Body of pancreas (tissue), 4 donors: ENCODE data around the gene DMRT1. TPM values are rescaled to one million over a fixed set of nuclear protein-coding genes. Genes with fewer than 3 reads are reported as not detected.

Experiments
- ATAC-seq: fragments of 150-250 bp; one replicate; pipeline ENCODE4 v1.9.1; 2016
- DNase-seq, 4 donors: peaks; one replicate each; pipeline ENCODE4 v3.0.0-alpha.2; 2019
- H3K27ac ChIP-seq, 4 donors: fragments of 200-600 bp; sonication (generic); 1 replicate in 3 of 4; 2 replicates in 1 of 4; pipeline versions ENCODE4 v1.5.1 to v1.6.1; 2016 to 2019; ENCODE audit warnings: mild to moderate bottlenecking in 1 of 4, mixed read lengths in 1 of 4, moderate library complexity in 1 of 4
- H3K27me3 ChIP-seq, 2 donors: fragments of 200-600 bp; sonication (generic); one replicate each; pipeline ENCODE4 v1.6.0; 2016; ENCODE audit warnings: mild to moderate bottlenecking in 1 of 2
- H3K36me3 ChIP-seq, 2 donors: fragments of 200-600 bp; sonication (generic); replicated peaks in 1 of 2; 2 replicates each; pipeline ENCODE4 v1.5.1; 2016; ENCODE audit warnings: low read depth in 2 of 2; ENCODE audit not compliant: insufficient read depth in 1 of 2
- H3K4me1 ChIP-seq: fragments of 200-600 bp; sonication (generic); one replicate; pipeline ENCODE4 v1.6.0; 2016
- H3K4me3 ChIP-seq, 2 donors: fragments of 200-600 bp; sonication (generic); 1 replicate in 1 of 2; 2 replicates in 1 of 2; pipeline ENCODE4 v1.5.1; 2016 to 2019
- H3K9me3 ChIP-seq, 3 donors: fragments of 200-600 bp; sonication (generic); 1 replicate in 2 of 3; 2 replicates in 1 of 3; pipeline ENCODE4 v1.5.1; 2016
- POLR2A ChIP-seq, 3 donors: fragments of 450-650 bp; IDR thresholded peaks; one replicate each; pipeline ENCODE4 v1.6.1; 2016; ENCODE audit warnings: antibody characterized with exemption in 3 of 3, mild to moderate bottlenecking in 2 of 3
- WGBS, 2 donors: methylation state at CpG; one replicate each; pipeline ENCODE4 v1.1.5; 2017; 5-methylcytosine and 5-hydroxymethylcytosine counted together
- intact Hi-C: fragments of 100-400 bp; cut with DNase I; formaldehyde crosslinking; loops from one replicate; pipeline ENCODE4 v1.15.1; 2023
- small RNA-seq: library from RNA; depleted of rRNA; stranded (forward); fragments of <200 nt; gene quantifications from one replicate; pipeline ENCODE3, GENCODE V24; 2016
- total RNA-seq, 2 donors: library from RNA; depleted of rRNA; stranded (reverse); fragments of >200 nt; gene quantifications; one replicate each; pipeline ENCODE4 v1.1.0, GENCODE V29; 2016
- TF ChIP-seq, protein P1 (sequence below), 7 experiments: fragments of 450-650 bp in 4 of 7; fragments of 200-600 bp in 3 of 7; sonication (generic) in 3 of 7; IDR thresholded peaks; one replicate each; pipeline ENCODE4 v1.5.1; 2016 to 2019; ENCODE audit warnings: antibody characterized with exemption in 7 of 7

The DMRT1 gene
- total RNA-seq, 2 donors from 2014 or later, result not detected

DNA sequence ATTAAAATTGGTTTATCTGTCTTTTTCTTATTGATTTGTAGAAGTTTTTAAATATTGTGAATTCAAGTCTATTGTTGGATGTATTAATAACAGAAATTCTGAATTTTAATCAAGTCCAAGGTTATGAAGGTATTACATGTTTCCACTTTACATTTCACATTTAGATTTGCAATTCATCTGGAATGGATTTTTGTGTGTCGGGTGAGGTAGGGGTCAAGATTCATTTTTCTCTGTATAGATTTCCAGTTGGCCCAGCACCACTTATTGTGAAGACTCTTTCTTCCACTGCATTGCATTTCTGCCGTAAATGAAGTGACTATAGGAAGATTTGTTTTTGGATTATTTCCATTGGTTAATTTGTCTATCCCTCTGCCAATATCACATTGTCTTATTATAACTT, 173.1 kb downstream of the DMRT1 start:
- WGBS, 2 donors, result 80 to 93% methylated on average over 2 of the region's 2 CpGs
- H3K27me3 ChIP-seq, result no peaks in the 10 kb centered on the region
- TF ChIP-seq POLR2A (IDR thresholded peaks at IDR 0.05), result no peak
- TF ChIP-seq, protein P1, sequence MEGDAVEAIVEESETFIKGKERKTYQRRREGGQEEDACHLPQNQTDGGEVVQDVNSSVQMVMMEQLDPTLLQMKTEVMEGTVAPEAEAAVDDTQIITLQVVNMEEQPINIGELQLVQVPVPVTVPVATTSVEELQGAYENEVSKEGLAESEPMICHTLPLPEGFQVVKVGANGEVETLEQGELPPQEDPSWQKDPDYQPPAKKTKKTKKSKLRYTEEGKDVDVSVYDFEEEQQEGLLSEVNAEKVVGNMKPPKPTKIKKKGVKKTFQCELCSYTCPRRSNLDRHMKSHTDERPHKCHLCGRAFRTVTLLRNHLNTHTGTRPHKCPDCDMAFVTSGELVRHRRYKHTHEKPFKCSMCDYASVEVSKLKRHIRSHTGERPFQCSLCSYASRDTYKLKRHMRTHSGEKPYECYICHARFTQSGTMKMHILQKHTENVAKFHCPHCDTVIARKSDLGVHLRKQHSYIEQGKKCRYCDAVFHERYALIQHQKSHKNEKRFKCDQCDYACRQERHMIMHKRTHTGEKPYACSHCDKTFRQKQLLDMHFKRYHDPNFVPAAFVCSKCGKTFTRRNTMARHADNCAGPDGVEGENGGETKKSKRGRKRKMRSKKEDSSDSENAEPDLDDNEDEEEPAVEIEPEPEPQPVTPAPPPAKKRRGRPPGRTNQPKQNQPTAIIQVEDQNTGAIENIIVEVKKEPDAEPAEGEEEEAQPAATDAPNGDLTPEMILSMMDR (IDR thresholded peaks at IDR 0.05), result no peak
- DNase-seq (no peak), ATAC-seq (no peak)
- no peak overlapping the region for H3K4me3 ChIP-seq
- H3K27ac ChIP-seq, result no peak overlapping the region
- H3K36me3 ChIP-seq, result no peaks in the 10 kb centered on the region
- intact Hi-C loops, result loop anchor here (5.0 kb wide), 1 partner anchor 122 kb away; no protein-coding TSS in a partner anchor
- H3K9me3 ChIP-seq, result no peaks in the 10 kb centered on the region
- H3K4me1 ChIP-seq, result no peaks in the 10 kb centered on the region

DNA sequence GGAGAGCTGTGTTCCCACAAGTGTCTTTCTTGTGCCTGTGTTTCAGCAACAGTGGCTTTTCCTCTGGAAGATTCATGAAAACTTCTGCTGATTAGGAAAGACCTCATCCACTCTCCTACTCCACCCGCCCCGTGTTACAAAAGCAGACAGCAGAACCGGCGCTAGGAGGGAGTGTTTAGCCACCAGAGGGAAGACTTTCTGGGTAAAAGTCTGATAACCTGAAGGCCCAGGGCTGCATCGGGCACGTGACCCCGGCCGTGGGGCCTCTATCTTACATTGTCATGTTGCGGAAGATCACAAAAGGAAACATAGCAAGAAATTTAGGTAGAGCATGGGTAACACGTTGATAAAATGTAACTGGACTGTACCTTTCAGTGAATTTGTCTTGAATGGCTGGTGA, 176.6 kb downstream of the DMRT1 start:
- H3K27me3 ChIP-seq, result no peaks in the 10 kb centered on the region

More for the DNA sequence above, 176.6 kb downstream of the DMRT1 start:
- peak in 2 of 4 donors; percentile 12 to 40 for DNase-seq
- Histone ChIP-seq H3K9me3 (no peaks in the 10 kb centered on the region), H3K27ac (no peak overlapping the region), H3K4me1 (no peaks in the 10 kb centered on the region), H3K4me3 (no peak overlapping the region), H3K36me3 (no peaks in the 10 kb centered on the region)
- intact Hi-C loops, result no loop called here
- ATAC-seq, result no peak
- TF ChIP-seq, protein P1 (IDR thresholded peaks at IDR 0.05), result peak in 6 of 7 experiments; percentile 11 to 42 (median 29)
- TF ChIP-seq POLR2A (IDR thresholded peaks at IDR 0.05), result no peak
- WGBS, 2 donors, result 14 to 22% methylated on average over 9 to 10 of the region's 10 CpGs

Small RNAs within 50 kb of the gene (small RNA-seq; reads per million reads assigned to genes)
- gene RNU6-1073P, result not detected

Other genes starting within 250 kb of the DMRT1 start
- gene DMRT3, start 135.0 kb downstream of the DMRT1 start, total RNA-seq, result not detected
- gene DMRT2, start 208.7 kb downstream of the DMRT1 start, total RNA-seq, result 1 to 10 TPM in 1 of 2 donors, not detected in 1; 4.0 TPM